Stimulated activated CD4-positive, alpha-beta T cell treated with anti-CD3 and anti-CD28 coated beads, Interleukin-12 subunit alpha, Interleukin-12 subunit beta, amount 100 ng/mL, for 4 hours (primary cell): ENCODE measurements around the gene LINGO4.
"Not testable (repeated sequence)": the region's sequence is repeated elsewhere in the genome, so short reads cannot be mapped to it uniquely, and the experiment has no call there.

ENCODE experiments used
- DNase-seq: peaks from one replicate; pipeline ENCODE4 v3.0.0-alpha.2; 2020

LINGO4 gene

GRCh38 chr1:151813271-151813977 lies 8.2 kb upstream of the LINGO4 start:
- DNase-seq = no peak

GRCh38 chr1:151811181-151811580 lies 6.0 kb upstream of the LINGO4 start:
- DNase-seq = no peak

- no peak for DNase-seq
Observed at GRCh38 chr1:151809985-151810556, 4.9 kb upstream of the LINGO4 start.

- DNase-seq = no peak
Observed at GRCh38 chr1:151809290-151809984, 4.2 kb upstream of the LINGO4 start.

- no peak for DNase-seq
Observed at GRCh38 chr1:151807766-151808165, 2.5 kb upstream of the LINGO4 start.

GRCh38 chr1:151807131-151807530 lies 1.9 kb upstream of the LINGO4 start:
- no peak for DNase-seq

- DNase-seq = no peak
Observed at GRCh38 chr1:151806170-151806569, 951 bp upstream of the LINGO4 start.

GRCh38 chr1:151803915-151804314 lies 1.3 kb downstream of the LINGO4 start:
- no peak for DNase-seq

GRCh38 chr1:151803164-151803563 lies 2.1 kb downstream of the LINGO4 start:
- DNase-seq = no peak

- no peak for DNase-seq
Observed at GRCh38 chr1:151802372-151802771, 2.8 kb downstream of the LINGO4 start.

- DNase-seq = no peak
Observed at GRCh38 chr1:151801846-151802245, 3.4 kb downstream of the LINGO4 start.

GRCh38 chr1:151801310-151801820 lies 3.9 kb downstream of the LINGO4 start:
- no peak for DNase-seq

- no peak for DNase-seq
Observed at GRCh38 chr1:151800830-151801229, 4.4 kb downstream of the LINGO4 start.

GRCh38 chr1:151799179-151800022 lies 5.8 kb downstream of the LINGO4 start:
- DNase-seq = no peak

- DNase-seq = no peak
Observed at GRCh38 chr1:151798571-151798970, 6.6 kb downstream of the LINGO4 start.

GRCh38 chr1:151790940-151791651 lies 14.1 kb downstream of the LINGO4 start:
- no peak for DNase-seq

GRCh38 chr1:151790071-151790939 lies 14.9 kb downstream of the LINGO4 start, which contains the start of gene TDRKH:
TDRKH (minus strand) TSS chr1:151790500; CDS start chr1:151783022, 7,478 bp downstream.
- DNase-seq = peak; percentile 98

- DNase-seq = no peak
Observed at GRCh38 chr1:151787689-151788088, 17.5 kb downstream of the LINGO4 start.

GRCh38 chr1:151783796-151784195 lies 21.4 kb downstream of the LINGO4 start:
- DNase-seq = no peak

GRCh38 chr1:151782741-151783140 lies 22.5 kb downstream of the LINGO4 start:
- DNase-seq = no peak

- not testable (repeated sequence) for DNase-seq
Observed at GRCh38 chr1:151782026-151782425, 23.2 kb downstream of the LINGO4 start.
